CD14-positive monocyte (primary cell): ENCODE data around the gene TRIOBP. TPM values are rescaled to one million over a fixed set of nuclear protein-coding genes. Genes with fewer than 3 reads are reported as not detected.

Source experiments
- DNase-seq, 3 donors: peaks; one replicate each; pipeline ENCODE4 v3.0.0-alpha.2; 2011 to 2022
- H2AFZ ChIP-seq: 2 replicates; pipeline ENCODE4 v1.6.0; 2012; ENCODE audit warnings: mild to moderate bottlenecking, low read depth, low read length, inconsistent platforms; ENCODE audit not compliant: insufficient read depth, poor library complexity, severe bottlenecking
- H3K27ac ChIP-seq, 2 donors: 1 replicate in 1 of 2; 2 replicates in 1 of 2; pipeline ENCODE4 v1.5.1; 2012 to 2013; ENCODE audit warnings: low read length in 2 of 2, control low read depth in 1 of 2, inconsistent platforms in 1 of 2, low read depth in 1 of 2, mild to moderate bottlenecking in 1 of 2
- H3K27me3 ChIP-seq, 2 donors: one replicate each; pipeline versions ENCODE4 v1.6.0 to v1.6.1; 2011 to 2013; ENCODE audit warnings: low read length in 2 of 2; ENCODE audit not compliant: control insufficient read depth in 2 of 2, insufficient read depth in 2 of 2
- H3K36me3 ChIP-seq, 2 donors: replicated peaks in 1 of 2; 1 replicate in 1 of 2; 2 replicates in 1 of 2; pipeline versions ENCODE4 v1.5.1 to v1.6.1; 2012 to 2013; ENCODE audit warnings: low read length in 2 of 2, control low read depth in 1 of 2, inconsistent platforms in 1 of 2, mild to moderate bottlenecking in 1 of 2; ENCODE audit not compliant: insufficient read depth in 2 of 2, control insufficient read depth in 1 of 2
- H3K4me1 ChIP-seq, 2 donors: 1 replicate in 1 of 2; 2 replicates in 1 of 2; pipeline versions ENCODE4 v1.5.1 to v1.6.1; 2012 to 2013; ENCODE audit warnings: low read length in 2 of 2, control low read depth in 1 of 2, inconsistent platforms in 1 of 2, mild to moderate bottlenecking in 1 of 2, moderate library complexity in 1 of 2; ENCODE audit not compliant: insufficient read depth in 2 of 2, control insufficient read depth in 1 of 2
- H3K4me2 ChIP-seq: replicated peaks from 2 replicates; pipeline ENCODE3; 2012; ENCODE audit warnings: low read length, moderate library complexity, mild to moderate bottlenecking; ENCODE audit not compliant: poor library complexity, severe bottlenecking; ENCODE audit errors: extremely low read depth
- H3K4me3 ChIP-seq, 3 experiments: fragments of 200-600 bp in 1 of 3; sonication (generic) in 1 of 3; replicated peaks in 1 of 3; 1 replicate in 2 of 3; 2 replicates in 1 of 3; pipeline ENCODE4 v1.5.1; 2011 to 2013; ENCODE audit warnings: low read length in 3 of 3, mild to moderate bottlenecking in 3 of 3, control low read depth in 2 of 3, low read depth in 2 of 3, inconsistent platforms in 1 of 3, moderate library complexity in 1 of 3
- H3K79me2 ChIP-seq: 2 replicates; pipeline ENCODE4 v1.6.0; 2012; ENCODE audit warnings: mild to moderate bottlenecking, control low read depth, inconsistent platforms, low read length, moderate library complexity; ENCODE audit not compliant: insufficient read depth
- H3K9ac ChIP-seq: 2 replicates; pipeline ENCODE4 v1.6.0; 2017; ENCODE audit warnings: low read length, mild to moderate bottlenecking; ENCODE audit not compliant: insufficient read depth, poor library complexity, severe bottlenecking
- H3K9me3 ChIP-seq, 2 donors: replicated peaks in 1 of 2; 1 replicate in 1 of 2; 2 replicates in 1 of 2; pipeline versions ENCODE4 v1.5.1 to v1.6.1; 2012 to 2013; ENCODE audit warnings: low read length in 2 of 2, control low read depth in 1 of 2; ENCODE audit not compliant: control insufficient read depth in 1 of 2, insufficient read depth in 1 of 2
- H4K20me1 ChIP-seq: 2 replicates; pipeline ENCODE4 v1.6.0; 2012; ENCODE audit warnings: mild to moderate bottlenecking, low read length, control low read depth, moderate library complexity; ENCODE audit not compliant: insufficient read depth
- H3K27ac Mint-ChIP-seq, 7 donors: one replicate each; pipeline ENCODE4 v1.8.0; 2020; ENCODE audit warnings: mild to moderate bottlenecking in 7 of 7, mixed read lengths in 7 of 7, moderate library complexity in 6 of 7, inconsistent platforms in 2 of 7
- H3K27me3 Mint-ChIP-seq, 3 donors: one replicate each; pipeline ENCODE4 v1.8.0; 2021 to 2022; ENCODE audit warnings: low read depth in 3 of 3, mild to moderate bottlenecking in 3 of 3, mixed read lengths in 3 of 3, moderate library complexity in 3 of 3, inconsistent platforms in 1 of 3
- H3K36me3 Mint-ChIP-seq, 2 donors: one replicate each; pipeline ENCODE4 v1.8.0; 2020; ENCODE audit warnings: mixed read lengths in 2 of 2, inconsistent platforms in 1 of 2, mild to moderate bottlenecking in 1 of 2
- H3K4me1 Mint-ChIP-seq: one replicate; pipeline ENCODE4 v1.8.0; 2020; ENCODE audit warnings: mild to moderate bottlenecking, mixed read lengths
- H3K4me3 Mint-ChIP-seq, 2 donors: one replicate each; pipeline ENCODE4 v1.8.0; 2020; ENCODE audit warnings: mild to moderate bottlenecking in 2 of 2, mixed read lengths in 2 of 2, moderate library complexity in 1 of 2
- H3K9me3 Mint-ChIP-seq, 7 donors: one replicate each; pipeline ENCODE4 v1.8.0; 2020 to 2022; ENCODE audit warnings: mixed read lengths in 7 of 7, mild to moderate bottlenecking in 6 of 7, moderate library complexity in 6 of 7, inconsistent platforms in 2 of 7
- CTCF ChIP-seq: fragments of 200-600 bp; IDR thresholded peaks from one replicate; pipeline ENCODE4 v1.8.0; 2022; ENCODE audit warnings: antibody characterized with exemption, mild to moderate bottlenecking
- WGBS: methylation state at CpG from one replicate; pipeline ENCODE4 v1.1.5; 2013; ENCODE audit warnings: missing lambda C conversion rate; ENCODE audit not compliant: insufficient coverage; 5-methylcytosine and 5-hydroxymethylcytosine counted together
- intact Hi-C, 2 donors: fragments of 100-400 bp; cut with micrococcal nuclease; formaldehyde crosslinking; loops; one replicate each; pipeline versions ENCODE4 v1.15.0 to v1.15.1; 2023
- polyA plus RNA-seq, 3 donors: library from polyadenylated mRNA; depleted of rRNA in 1 of 3; unstranded in 2 of 3; stranded (reverse) in 1 of 3; fragments of 300-500 nt in 2 of 3; fragments of >200 nt in 1 of 3; fragmentation: Illumina TruSeq in 2 of 3; gene quantifications; 1 replicate in 2 of 3; 2 replicates in 1 of 3; pipeline ENCODE4 v1.2.3, GENCODE V29; 2012 to 2021

The TRIOBP gene
- polyA plus RNA-seq, 3 donors, result 43.0 to 46.6 (median 44.7) TPM

GRCh38 chr22:37701141-37701786 is 4.4 kb downstream of the TRIOBP start:
- Histone ChIP-seq H3K36me3 (no peaks in the 10 kb centered on the region), H3K27ac (peak overlapping the region; percentile 66 to 69), H3K27me3 (no peaks in the 10 kb centered on the region), H3K4me3 (peak overlapping the region in 1 of 3 experiments; percentile 46), H2AFZ (peak overlapping the region; percentile 74), H4K20me1 (no peaks in the 10 kb centered on the region), H3K9me3 (no peaks in the 10 kb centered on the region), H3K79me2 (no peaks in the 10 kb centered on the region), H3K4me1 (peaks cover 39 to 45% of the 10 kb centered on the region in 2 donors), H3K4me2 (peak overlapping the region; percentile 48), H3K9ac (no peak overlapping the region)
- peaks cover 18 to 45% of the 10 kb centered on the region in 2 donors for H3K36me3 Mint-ChIP-seq
- TF ChIP-seq CTCF, result no peak
- WGBS, result 0% methylated on average over 5 of the region's 8 CpGs
- H3K4me1 Mint-ChIP-seq, result peaks cover 40% of the 10 kb centered on the region
- peak; percentile 31 to 80 (median 72) for DNase-seq
- peaks cover 1 to 2% (median 2%) of the 10 kb centered on the region in 3 donors for H3K27me3 Mint-ChIP-seq
- peak overlapping the region in 1 of 2 donors; percentile 37 for H3K4me3 Mint-ChIP-seq
- H3K27ac Mint-ChIP-seq, result peak overlapping the region; percentile 61 to 90 (median 80)
- intact Hi-C loops, result no loop called here
- peaks cover 0 to 2% (median 0%) of the 10 kb centered on the region in 7 donors for H3K9me3 Mint-ChIP-seq

GRCh38 chr22:37703906-37704305 is 7.1 kb downstream of the TRIOBP start:
- no peak for DNase-seq
- Histone ChIP-seq H3K36me3 (no peaks in the 10 kb centered on the region), H2AFZ (no peak overlapping the region), H3K27me3 (no peaks in the 10 kb centered on the region), H3K27ac (no peak overlapping the region), H3K4me1 (peaks cover 38 to 42% of the 10 kb centered on the region in 2 donors), H4K20me1 (no peaks in the 10 kb centered on the region), H3K4me3 (no peak overlapping the region), H3K79me2 (no peaks in the 10 kb centered on the region), H3K9me3 (no peaks in the 10 kb centered on the region), H3K4me2 (no peak overlapping the region), H3K9ac (no peak overlapping the region)
- Mint-ChIP-seq H3K4me1 (peaks cover 40% of the 10 kb centered on the region), H3K36me3 (peaks cover 26 to 60% of the 10 kb centered on the region in 2 donors), H3K27me3 (peaks cover 1 to 3% (median 2%) of the 10 kb centered on the region in 3 donors), H3K27ac (peak overlapping the region in 2 of 7 donors; percentile 64 to 68), H3K4me3 (no peak overlapping the region), H3K9me3 (peaks cover 0 to 2% (median 0%) of the 10 kb centered on the region in 7 donors)
- no peak for TF ChIP-seq CTCF
- no CpG with 5 or more reads among the region's 7 CpGs for WGBS
- intact Hi-C loops, result no loop called here
